K562 (cell line): ENCODE data around the gene MBNL1. TPM values are rescaled to one million over a fixed set of nuclear protein-coding genes. Genes with fewer than 3 reads are reported as not detected.

ENCODE experiments used
- ATF2 ChIP-seq: sonication (generic); formaldehyde crosslinking; IDR thresholded peaks from 2 replicates; pipeline ENCODE4 v1.8.1; 2022; ENCODE audit warnings: missing genetic modification reagents
- CC2D1A ChIP-seq: fragments of 450-650 bp; IDR thresholded peaks from 2 replicates; pipeline ENCODE4 v1.6.1; 2017; ENCODE audit warnings: mild to moderate bottlenecking
- CSDE1 ChIP-seq, 2 experiments: fragments of 450-650 bp; IDR thresholded peaks; 2 replicates each; pipeline ENCODE4 v1.6.1; 2016; ENCODE audit warnings: mild to moderate bottlenecking in 1 of 2
- CTBP1 ChIP-seq: fragments of 450-650 bp; IDR thresholded peaks from 2 replicates; pipeline ENCODE4 v1.6.1; 2016; ENCODE audit warnings: borderline replicate concordance
- ETS1 ChIP-seq: conservative IDR thresholded peaks from 2 replicates; pipeline ENCODE4 v1.6.1; 2011; ENCODE audit warnings: low read depth, mild to moderate bottlenecking, low read length; ENCODE audit not compliant: control insufficient read depth
- GTF3C2 ChIP-seq: IDR thresholded peaks from 3 replicates; pipeline ENCODE4 v1.6.1; 2011; ENCODE audit warnings: borderline replicate concordance, mild to moderate bottlenecking, moderate library complexity; ENCODE audit not compliant: insufficient read length; ENCODE audit errors: extremely low read depth
- JUNB ChIP-seq: fragments of 450-650 bp; formaldehyde crosslinking; conservative IDR thresholded peaks from 2 replicates; pipeline ENCODE4 v1.4.0; 2020; ENCODE audit warnings: mild to moderate bottlenecking
- MLLT1 ChIP-seq, 2 experiments: fragments of 450-650 bp; IDR thresholded peaks; 2 replicates each; pipeline ENCODE4 v1.6.1; 2016
- MYBL2 ChIP-seq, 2 experiments: fragments of 450-650 bp in 1 of 2; sonication (generic) in 1 of 2; formaldehyde crosslinking in 1 of 2; IDR thresholded peaks; 2 replicates each; pipeline versions ENCODE4 v1.6.1 to v1.8.1; 2017 to 2022; ENCODE audit warnings: borderline replicate concordance in 1 of 2, inconsistent platforms in 1 of 2, low read depth in 1 of 2, mild to moderate bottlenecking in 1 of 2, missing genetic modification reagents in 1 of 2, moderate library complexity in 1 of 2
- SMAD1 ChIP-seq: fragments of 150-350 bp; IDR thresholded peaks from 2 replicates; pipeline ENCODE4 v1.6.1; 2014; ENCODE audit warnings: low read length, low read depth; ENCODE audit not compliant: partially characterized antibody
- SMAD3 ChIP-seq: fragments of 450-650 bp; formaldehyde crosslinking; conservative IDR thresholded peaks from 2 replicates; pipeline ENCODE4 v1.4.0; 2020; ENCODE audit warnings: mild to moderate bottlenecking
- YBX1 ChIP-seq: fragments of 450-650 bp; IDR thresholded peaks from 2 replicates; pipeline ENCODE4 v1.7.1; 2016; ENCODE audit warnings: mild to moderate bottlenecking
- ZBTB33 ChIP-seq: sonication (generic); formaldehyde crosslinking; IDR thresholded peaks from 2 replicates; pipeline ENCODE4 v1.8.1; 2023; ENCODE audit warnings: mild to moderate bottlenecking, missing genetic modification reagents
- ZEB2 ChIP-seq: fragments of 450-650 bp; IDR thresholded peaks from 2 replicates; pipeline ENCODE4 v1.6.1; 2016
- ZNF175 ChIP-seq: fragments of 200-800 bp; sonication (Bioruptor generic); IDR thresholded peaks from 2 replicates; pipeline ENCODE4 v1.6.1; 2016; ENCODE audit warnings: low read depth, mild to moderate bottlenecking, missing genetic modification characterization, missing compliant biosample characterization
- ZNF24 ChIP-seq: fragments of 450-650 bp; IDR thresholded peaks from 2 replicates; pipeline ENCODE4 v1.6.1; 2016
- ZNF639 ChIP-seq, 2 experiments: fragments of 200-800 bp in 1 of 2; sonication (Bioruptor generic) in 1 of 2; sonication (generic) in 1 of 2; formaldehyde crosslinking in 1 of 2; IDR thresholded peaks in 1 of 2; conservative IDR thresholded peaks in 1 of 2; 2 replicates each; pipeline versions ENCODE4 v1.5.0 to v1.6.1; 2016 to 2020; ENCODE audit warnings: missing compliant biosample characterization in 1 of 2, missing genetic modification characterization in 1 of 2, missing genetic modification reagents in 1 of 2
- polyA plus RNA-seq, 8 experiments: library from polyadenylated mRNA; depleted of rRNA in 4 of 8; stranded (reverse) in 5 of 8; unstranded in 3 of 8; fragments of >200 nt; fragmentation: Nextera tagmentation in 2 of 8; fragmentation: Illumina TruSeq in 1 of 8; extraction: Ambion mirVana in 2 of 8; extraction: Trizol in 1 of 8; gene quantifications; 2 replicates each; pipeline versions ENCODE4 v1.2.1 to v1.2.3, GENCODE V29; 2011 to 2014; ENCODE audit warnings: inconsistent platforms in 1 of 8, missing spikeins in 1 of 8
- total RNA-seq, 7 experiments: library from RNA; depleted of rRNA in 6 of 7; stranded (reverse); fragments of >200 nt in 6 of 7; fragmentation: Illumina TruSeq in 2 of 7; extraction: Trizol in 2 of 7; gene quantifications; 2 replicates each; pipeline versions ENCODE4 v1.2.1 to v1.2.3, GENCODE V29; 2011 to 2021; ENCODE audit warnings: low replicate concordance in 1 of 7

MBNL1 gene
- total and polyA plus RNA-seq, 9 of the 15 experiments (the other 6 are each of a cell fraction or from before 2014, with no cell fraction given): 70.3 to 243 (median 220) TPM

- TF ChIP-seq ETS1 (0 out of 2 replicates have a peak, but pooled peaks have one; percentile 19), CTBP1 (0 out of 2 replicates have a peak, but pooled peaks have one; percentile 8), ZBTB33 (no peak), CC2D1A (no peak), YBX1 (no peak), SMAD1 (no peak), ZEB2 (no peak), ZNF175 (CRISPR knock-in tag) (peak; percentile 16; the same call in 1 of the 2 replicates), MLLT1 (IDR thresholded peaks at IDR 0.05) (no peak), ATF2 (CRISPR knock-in tag) (no peak), CSDE1 (IDR thresholded peaks at IDR 0.05) (no peak), MYBL2 (IDR thresholded peaks at IDR 0.05; ENCODE audit: low read depth) (no peak), MYBL2 (CRISPR knock-in tag; IDR thresholded peaks at IDR 0.05; ENCODE audit: borderline replicate concordance) (no peak), JUNB (CRISPR knock-in tag) (no peak), SMAD3 (CRISPR knock-in tag) (0 out of 2 replicates have a peak, but pooled peaks have one; percentile 53), ZNF639 (CRISPR knock-in tag; conservative IDR thresholded peaks at IDR 0.05 in 1 of 2, IDR thresholded peaks at IDR 0.05 in 1 of 2) (peak in 1 of 2 experiments; percentile 53; a peak in 1 of 4 replicates), GTF3C2 (no peak), ZNF24 (no peak)
Observed at GRCh38 chr3:152268555-152269055, at the start of gene MBNL1 (continued).
